Fibroblast of mammary gland (primary cell): Measurements from ENCODE around the gene LBP.

Experiments
- DNase-seq: peaks from one replicate; pipeline ENCODE4 v3.0.0-alpha.2; 2010; ENCODE audit warnings: low read depth
- H3K4me3 ChIP-seq: 2 replicates; pipeline ENCODE4 v1.5.1; 2011; ENCODE audit warnings: low read depth, mild to moderate bottlenecking, low read length, moderate library complexity; ENCODE audit not compliant: control insufficient read depth
- CTCF ChIP-seq: conservative IDR thresholded peaks from 2 replicates; pipeline ENCODE4 v1.5.1; 2011; ENCODE audit warnings: low read depth, low read length, inconsistent platforms; ENCODE audit not compliant: control insufficient read depth, insufficient read depth

Gene LBP

GRCh38 chr20:38326309-38326708 is 20.0 kb upstream of the LBP start:
- TF ChIP-seq CTCF: no peak
- no peak for DNase-seq

GRCh38 chr20:38330638-38331037 is 15.6 kb upstream of the LBP start:
- no peak for DNase-seq
- TF ChIP-seq CTCF: no peak
- H3K4me3 ChIP-seq: no peak overlapping the region

More at GRCh38 chr20:38326309-38326708, 20.0 kb upstream of the LBP start:
- H3K4me3 ChIP-seq: no peak overlapping the region

GRCh38 chr20:38331245-38331644 is 15.0 kb upstream of the LBP start:
- no peak for TF ChIP-seq CTCF
- no peak for DNase-seq
- H3K4me3 ChIP-seq: no peak overlapping the region

- H3K4me3 ChIP-seq: no peak overlapping the region
- DNase-seq: no peak
- TF ChIP-seq CTCF: no peak
Observed at GRCh38 chr20:38331814-38332213, 14.5 kb upstream of the LBP start.

GRCh38 chr20:38334016-38334415 is 12.3 kb upstream of the LBP start:
- no peak for TF ChIP-seq CTCF
- DNase-seq: no peak
- no peak overlapping the region for H3K4me3 ChIP-seq

GRCh38 chr20:38336726-38337125 is 9.6 kb upstream of the LBP start:
- no peak for TF ChIP-seq CTCF
- no peak for DNase-seq
- H3K4me3 ChIP-seq: no peak overlapping the region

GRCh38 chr20:38337561-38338140 is 8.6 kb upstream of the LBP start:
- no peak overlapping the region for H3K4me3 ChIP-seq
- peak; percentile 72 for TF ChIP-seq CTCF
- DNase-seq: peak; percentile 50
